ENCODE results near the gene TMEM161B.

DNA sequence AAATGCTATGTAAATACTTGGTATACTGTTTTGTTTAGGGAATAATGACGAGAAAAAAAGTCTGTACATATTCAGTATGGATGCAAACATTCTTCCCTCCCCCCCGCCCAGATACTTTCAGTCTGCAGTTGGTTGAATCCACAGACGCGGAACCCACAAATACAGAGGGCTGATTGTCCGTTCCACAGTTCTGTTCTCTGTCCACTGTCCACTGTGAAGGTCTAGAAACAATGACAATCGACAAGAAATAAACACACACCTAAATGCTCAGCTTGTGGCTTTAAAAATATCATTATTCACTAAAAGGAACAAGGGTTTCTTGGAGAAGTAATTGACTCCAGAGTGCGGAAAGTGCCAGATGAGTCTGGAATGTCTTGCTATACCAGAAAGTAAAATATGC lies 109.1 kb downstream of the TMEM161B start:
- no peak for TF ChIP-seq CTCF (IDR thresholded peaks at IDR 0.05; ENCODE audit: insufficient read depth, low read length, poor library complexity, severe bottlenecking)
- TF ChIP-seq EZH2phosphoT487 (conservative IDR thresholded peaks at IDR 0.05; ENCODE audit: low read length), result no peak

Data from SU-DHL-6 (cell line).